IPS-18a (cell line): ENCODE results near the gene DNAH2.

Experiments used
- H3K27ac ChIP-seq: one replicate; pipeline ENCODE4 v1.5.1; 2013; ENCODE audit warnings: low read length
- H3K27me3 ChIP-seq: one replicate; pipeline ENCODE4 v1.6.1; 2013; ENCODE audit warnings: mild to moderate bottlenecking, low read length; ENCODE audit not compliant: control insufficient read depth, insufficient read depth
- H3K36me3 ChIP-seq: one replicate; pipeline ENCODE4 v1.6.1; 2013; ENCODE audit warnings: low read depth, low read length; ENCODE audit not compliant: control insufficient read depth
- H3K4me1 ChIP-seq: one replicate; pipeline ENCODE4 v1.6.1; 2013; ENCODE audit warnings: low read depth, low read length; ENCODE audit not compliant: control insufficient read depth
- H3K4me3 ChIP-seq: one replicate; pipeline ENCODE4 v1.5.1; 2013; ENCODE audit warnings: low read length
- H3K9ac ChIP-seq: one replicate; pipeline ENCODE4 v1.6.1; 2013; ENCODE audit warnings: mild to moderate bottlenecking, low read length, moderate library complexity
- H3K9me3 ChIP-seq: one replicate; pipeline ENCODE4 v1.6.1; 2013; ENCODE audit warnings: low read depth, low read length; ENCODE audit not compliant: control insufficient read depth

DNAH2 gene

GRCh38 chr17:7767405-7768021, 50.0 kb downstream of the DNAH2 start:
- H3K27me3 ChIP-seq, result no peaks in the 10 kb centered on the region
- H3K9me3 ChIP-seq, result no peaks in the 10 kb centered on the region
- H3K4me1 ChIP-seq, result no peaks in the 10 kb centered on the region
- H3K36me3 ChIP-seq, result no peaks in the 10 kb centered on the region
- H3K4me3 ChIP-seq, result no peak overlapping the region
- no peak overlapping the region for H3K9ac ChIP-seq
- H3K27ac ChIP-seq, result no peak overlapping the region

DNA sequence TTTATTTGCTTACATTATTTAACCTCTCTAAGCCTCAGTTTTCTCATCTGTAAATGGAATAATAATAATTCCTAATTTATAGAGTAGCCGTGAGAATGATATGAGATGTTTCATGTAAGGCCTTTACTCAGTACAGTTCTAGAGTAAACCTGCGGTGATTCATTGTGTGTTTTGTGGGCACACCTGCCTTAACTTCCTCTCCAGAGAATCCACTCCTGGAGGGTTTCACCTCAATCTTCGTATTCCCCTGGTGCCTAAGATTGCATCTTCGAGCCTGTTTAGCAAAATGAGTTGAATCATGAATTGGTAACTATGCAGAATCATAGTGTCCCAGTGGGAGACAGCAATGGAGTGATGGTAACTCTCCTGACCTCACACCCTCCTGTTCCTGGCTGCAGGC, 52.3 kb downstream of the DNAH2 start:
- Histone ChIP-seq H3K9me3 (no peaks in the 10 kb centered on the region), H3K27ac (no peak overlapping the region), H3K9ac (no peak overlapping the region), H3K4me3 (no peak overlapping the region), H3K4me1 (no peaks in the 10 kb centered on the region), H3K27me3 (no peaks in the 10 kb centered on the region), H3K36me3 (no peaks in the 10 kb centered on the region)

- H3K9me3 ChIP-seq, result no peaks in the 10 kb centered on the region
- no peaks in the 10 kb centered on the region for H3K4me1 ChIP-seq
- no peaks in the 10 kb centered on the region for H3K36me3 ChIP-seq
- H3K4me3 ChIP-seq, result no peak overlapping the region
- H3K27ac ChIP-seq, result no peak overlapping the region
- H3K27me3 ChIP-seq, result no peaks in the 10 kb centered on the region
- no peak overlapping the region for H3K9ac ChIP-seq
Observed at GRCh38 chr17:7774055-7774521, 56.5 kb downstream of the DNAH2 start.

DNA sequence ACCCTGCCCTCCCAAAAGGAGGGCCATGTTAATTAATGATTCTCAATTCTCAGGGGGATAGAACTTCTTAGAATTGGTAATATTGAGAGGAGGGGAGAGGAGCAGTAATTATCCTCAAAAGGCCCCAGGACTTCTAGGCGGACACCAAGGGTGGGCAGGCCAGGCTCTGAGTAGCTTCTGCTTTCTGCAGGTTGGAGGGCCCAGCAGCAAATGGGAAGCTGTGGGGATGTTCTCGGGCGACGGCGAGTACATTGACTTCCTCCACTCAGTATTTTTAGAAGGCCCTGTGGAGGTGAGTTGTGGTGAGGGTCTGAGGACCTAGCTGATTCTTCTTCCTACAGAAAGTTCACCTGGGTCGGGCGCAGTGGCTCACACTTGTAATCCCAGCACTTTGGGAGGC, 57.5 kb downstream of the DNAH2 start:
- Histone ChIP-seq H3K4me1 (no peaks in the 10 kb centered on the region), H3K4me3 (no peak overlapping the region), H3K27ac (no peak overlapping the region), H3K9me3 (no peaks in the 10 kb centered on the region), H3K27me3 (no peaks in the 10 kb centered on the region), H3K9ac (no peak overlapping the region), H3K36me3 (no peaks in the 10 kb centered on the region)

DNA sequence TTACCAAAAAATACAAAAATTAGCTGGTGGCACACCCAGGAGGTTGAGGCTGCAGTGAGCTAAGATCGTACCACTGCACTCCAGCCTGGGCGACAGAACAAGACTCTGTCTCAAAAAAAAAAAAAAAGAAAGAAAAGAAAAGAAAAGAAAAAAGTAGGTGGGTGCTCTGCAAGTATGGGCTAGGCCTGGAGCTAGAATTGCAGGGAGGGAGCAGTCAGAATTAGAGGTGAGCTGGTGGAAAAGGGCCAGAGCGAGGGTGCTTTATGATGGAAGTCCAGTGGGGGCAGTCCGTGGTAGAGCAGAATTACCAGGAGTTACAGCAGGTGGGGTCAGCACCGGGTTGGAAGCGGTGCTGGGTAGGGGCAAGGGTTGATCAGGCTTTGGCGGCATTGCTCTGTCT, 59.5 kb downstream of the DNAH2 start:
- H3K27ac ChIP-seq, result no peak overlapping the region
- no peak overlapping the region for H3K4me3 ChIP-seq
- no peaks in the 10 kb centered on the region for H3K27me3 ChIP-seq
- H3K4me1 ChIP-seq, result no peaks in the 10 kb centered on the region
- H3K36me3 ChIP-seq, result no peaks in the 10 kb centered on the region
- no peaks in the 10 kb centered on the region for H3K9me3 ChIP-seq
- H3K9ac ChIP-seq, result no peak overlapping the region

- Histone ChIP-seq H3K9ac (no peak overlapping the region), H3K4me3 (no peak overlapping the region), H3K36me3 (no peaks in the 10 kb centered on the region), H3K4me1 (no peaks in the 10 kb centered on the region), H3K9me3 (no peaks in the 10 kb centered on the region), H3K27ac (no peak overlapping the region), H3K27me3 (no peaks in the 10 kb centered on the region)
Observed at GRCh38 chr17:7780736-7781135, 63.2 kb downstream of the DNAH2 start.

DNA sequence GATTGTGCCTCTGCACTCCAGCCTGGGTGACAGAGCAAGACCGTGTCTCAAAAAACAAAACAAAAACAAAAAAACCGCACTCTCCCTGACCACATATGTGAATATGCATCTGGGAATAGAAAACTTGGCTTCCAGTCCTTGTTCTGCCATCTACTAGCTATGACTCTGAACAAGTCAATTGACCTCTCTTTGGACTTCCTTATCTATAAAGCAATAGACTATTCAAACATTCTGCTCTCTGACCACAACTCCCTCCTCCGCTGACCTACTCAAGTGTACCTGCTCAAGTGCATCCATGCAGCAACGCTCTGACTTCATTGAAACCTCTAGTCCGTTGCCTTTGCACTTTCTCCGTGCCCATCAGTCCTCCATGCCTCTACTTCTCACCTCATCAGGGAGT, 63.9 kb downstream of the DNAH2 start:
- Histone ChIP-seq H3K36me3 (no peaks in the 10 kb centered on the region), H3K4me1 (no peaks in the 10 kb centered on the region), H3K9ac (no peak overlapping the region), H3K27ac (no peak overlapping the region), H3K4me3 (no peak overlapping the region), H3K27me3 (no peaks in the 10 kb centered on the region), H3K9me3 (no peaks in the 10 kb centered on the region)

- no peaks in the 10 kb centered on the region for H3K36me3 ChIP-seq
- no peaks in the 10 kb centered on the region for H3K4me1 ChIP-seq
- H3K9ac ChIP-seq, result no peak overlapping the region
- no peaks in the 10 kb centered on the region for H3K27me3 ChIP-seq
- H3K9me3 ChIP-seq, result no peaks in the 10 kb centered on the region
- H3K4me3 ChIP-seq, result no peak overlapping the region
- no peak overlapping the region for H3K27ac ChIP-seq
Observed at GRCh38 chr17:7782240-7782639, 64.7 kb downstream of the DNAH2 start.

- no peak overlapping the region for H3K9ac ChIP-seq
- no peaks in the 10 kb centered on the region for H3K36me3 ChIP-seq
- no peaks in the 10 kb centered on the region for H3K27me3 ChIP-seq
- no peaks in the 10 kb centered on the region for H3K4me1 ChIP-seq
- H3K4me3 ChIP-seq, result no peak overlapping the region
- H3K27ac ChIP-seq, result no peak overlapping the region
- H3K9me3 ChIP-seq, result no peaks in the 10 kb centered on the region
Observed at GRCh38 chr17:7786866-7787265, 69.3 kb downstream of the DNAH2 start.

GRCh38 chr17:7789131-7789530, 71.6 kb downstream of the DNAH2 start:
- no peaks in the 10 kb centered on the region for H3K4me1 ChIP-seq
- no peaks in the 10 kb centered on the region for H3K36me3 ChIP-seq
- H3K27ac ChIP-seq, result no peak overlapping the region
- no peaks in the 10 kb centered on the region for H3K9me3 ChIP-seq
- H3K4me3 ChIP-seq, result no peak overlapping the region
- H3K9ac ChIP-seq, result no peak overlapping the region
- no peaks in the 10 kb centered on the region for H3K27me3 ChIP-seq

GRCh38 chr17:7790150-7790549, 72.6 kb downstream of the DNAH2 start:
- Histone ChIP-seq H3K9me3 (no peaks in the 10 kb centered on the region), H3K27me3 (no peaks in the 10 kb centered on the region), H3K36me3 (no peaks in the 10 kb centered on the region), H3K9ac (no peak overlapping the region), H3K27ac (no peak overlapping the region), H3K4me1 (no peaks in the 10 kb centered on the region), H3K4me3 (no peak overlapping the region)

DNA sequence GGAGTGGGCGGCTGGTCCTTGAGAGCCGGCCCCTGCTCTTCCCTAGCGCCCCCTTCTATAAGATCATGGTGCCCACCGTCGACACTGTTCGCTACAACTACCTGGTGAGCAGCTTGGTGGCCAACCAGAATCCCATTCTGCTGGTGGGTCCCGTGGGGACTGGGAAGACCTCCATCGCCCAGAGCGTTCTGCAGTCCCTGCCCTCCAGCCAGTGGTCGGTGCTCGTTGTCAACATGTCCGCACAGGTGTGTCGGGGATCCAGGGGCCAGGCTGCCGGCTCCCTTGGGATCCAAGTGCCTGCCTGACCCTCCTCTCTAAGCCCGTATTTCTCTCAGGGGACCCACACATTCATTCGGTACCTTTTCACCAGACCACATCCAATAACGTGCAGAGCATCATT, 75.1 kb downstream of the DNAH2 start:
- H3K9ac ChIP-seq, result no peak overlapping the region
- no peak overlapping the region for H3K27ac ChIP-seq
- no peaks in the 10 kb centered on the region for H3K9me3 ChIP-seq
- no peaks in the 10 kb centered on the region for H3K36me3 ChIP-seq
- no peaks in the 10 kb centered on the region for H3K4me1 ChIP-seq
- H3K4me3 ChIP-seq, result no peak overlapping the region
- no peaks in the 10 kb centered on the region for H3K27me3 ChIP-seq
